Gastroesophageal sphincter (tissue), 2 donors: Measurements from ENCODE around the gene GPR179.

Experiments used
- POLR2A ChIP-seq, 2 donors: fragments of 450-650 bp; IDR thresholded peaks; one replicate each; pipeline ENCODE4 v1.6.1; 2017; ENCODE audit warnings: antibody characterized with exemption in 2 of 2, mild to moderate bottlenecking in 2 of 2, moderate library complexity in 1 of 2
- POLR2AphosphoS5 ChIP-seq: sonication (generic); formaldehyde crosslinking; IDR thresholded peaks from one replicate; pipeline ENCODE4 v1.6.1; 2017; ENCODE audit warnings: antibody characterized with exemption

DNA sequence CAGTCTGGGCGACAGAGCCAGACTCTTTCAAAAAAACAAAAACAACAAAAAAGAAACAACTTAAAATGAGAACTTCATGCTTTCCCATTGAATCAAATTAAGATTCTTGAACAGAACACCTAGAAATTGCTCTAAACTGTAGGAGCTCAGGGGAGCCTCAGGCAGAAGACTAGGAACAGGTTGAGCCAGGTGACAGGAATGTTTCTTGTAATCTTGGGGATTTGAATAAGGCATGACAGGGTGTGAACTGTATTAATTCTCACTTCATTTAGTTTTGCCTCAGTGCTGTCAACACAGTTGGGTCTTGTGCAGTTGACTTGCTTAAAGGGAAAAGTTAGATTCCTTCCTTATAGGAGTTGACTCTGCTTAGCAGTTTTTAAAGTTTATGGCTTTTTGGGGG, 35.7 kb upstream of the GPR179 start:
- no peak for TF ChIP-seq POLR2AphosphoS5
- no peak for TF ChIP-seq POLR2A (IDR thresholded peaks at IDR 0.05)
